HG03520 (cell line): ENCODE measurements around the gene ADAMTS9.

ENCODE experiments used
- ATAC-seq: cut with Tn5 transposase; IDR thresholded peaks from one replicate; pipeline ENCODE4 v1.9.1; 2021; ENCODE audit warnings: mild to moderate bottlenecking, moderate library complexity; ENCODE audit not compliant: unreplicated experiment

The ADAMTS9 gene

GRCh38 chr3:64658001-64658400, 29.8 kb downstream of the ADAMTS9 start:
- no peak for ATAC-seq

DNA sequence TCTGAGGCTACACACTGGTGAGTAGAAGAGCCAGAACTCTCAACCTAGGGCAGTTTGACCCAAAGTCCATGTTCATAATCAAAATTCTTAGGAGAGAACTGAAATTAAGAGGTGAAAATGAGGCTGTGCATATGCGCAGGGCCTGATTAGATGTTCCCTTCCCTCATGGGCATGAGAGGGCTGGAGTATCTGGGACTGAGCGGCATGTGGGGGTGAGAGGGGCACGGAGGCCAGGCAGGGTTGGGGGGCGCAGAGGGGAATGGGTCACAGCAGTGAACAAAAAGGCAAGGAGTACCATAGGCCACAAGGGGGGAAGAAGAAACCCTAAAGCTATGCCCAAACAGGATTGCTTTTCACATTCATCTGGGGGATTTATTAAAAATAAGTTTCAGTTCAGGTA, 31.3 kb downstream of the ADAMTS9 start:
- no peak for ATAC-seq

GRCh38 chr3:64655160-64655559, 32.6 kb downstream of the ADAMTS9 start:
- ATAC-seq, result no peak

DNA sequence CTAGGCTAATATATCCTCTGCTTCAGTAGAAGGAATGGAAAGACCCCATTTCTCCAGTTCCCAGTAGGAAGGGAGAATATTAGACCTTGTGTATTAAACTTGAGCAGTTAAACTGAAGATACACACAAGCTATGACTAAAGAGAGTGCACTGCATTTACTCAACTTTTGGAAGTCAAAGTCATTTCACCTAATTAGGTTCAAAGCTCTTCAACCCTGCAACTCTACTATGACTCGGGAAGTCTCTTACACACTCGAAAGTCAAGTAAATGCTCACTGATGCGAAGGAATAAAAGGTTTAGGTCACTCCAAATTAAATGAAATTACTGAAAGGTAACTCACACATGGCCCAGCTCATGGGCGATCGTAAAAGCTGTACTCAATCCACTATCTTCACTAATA, 33.8 kb downstream of the ADAMTS9 start:
- no peak for ATAC-seq

DNA sequence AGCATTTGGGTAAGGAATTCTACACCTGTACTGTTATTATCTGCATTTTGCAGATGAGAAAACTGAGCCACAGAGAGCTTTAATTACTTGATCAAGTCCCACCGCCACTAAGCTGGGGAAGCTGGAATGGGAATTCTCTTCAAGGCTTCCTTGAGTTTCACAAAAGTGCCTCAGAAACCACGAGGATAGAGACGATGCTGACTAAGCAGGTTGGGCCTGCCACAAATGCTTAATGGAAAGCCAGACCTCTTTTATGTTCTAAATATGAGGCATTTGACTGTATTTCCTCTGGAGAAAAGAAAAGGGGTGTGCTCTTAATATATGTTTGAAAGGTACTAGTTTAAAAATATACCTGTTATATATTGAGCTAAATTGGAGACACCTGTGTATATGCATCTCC, 34.7 kb downstream of the ADAMTS9 start:
- no peak for ATAC-seq

- ATAC-seq, result no peak
Measured at GRCh38 chr3:64651741-64652241, 36.0 kb downstream of the ADAMTS9 start.

DNA sequence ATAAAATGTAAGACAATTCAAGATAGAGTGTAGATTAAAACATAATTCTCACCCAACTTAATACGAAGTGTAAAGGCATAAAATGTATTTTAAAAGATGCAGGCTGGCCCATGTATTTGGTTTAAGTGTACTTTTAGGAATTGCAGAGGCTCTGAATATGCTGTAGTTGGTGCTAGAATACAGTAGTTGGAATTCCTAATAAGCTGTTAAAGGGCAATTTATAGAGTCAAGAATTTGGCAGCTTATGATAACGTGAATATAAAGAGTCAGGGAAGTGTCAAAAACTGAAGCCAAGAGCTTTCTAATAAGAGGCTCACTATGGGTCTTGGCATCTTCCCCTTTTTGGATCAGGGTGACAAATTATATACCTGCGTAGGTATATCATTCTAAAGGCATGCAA, 36.5 kb downstream of the ADAMTS9 start:
- ATAC-seq, result no peak

- no peak for ATAC-seq
Measured at GRCh38 chr3:64650715-64651114, 37.1 kb downstream of the ADAMTS9 start.

DNA sequence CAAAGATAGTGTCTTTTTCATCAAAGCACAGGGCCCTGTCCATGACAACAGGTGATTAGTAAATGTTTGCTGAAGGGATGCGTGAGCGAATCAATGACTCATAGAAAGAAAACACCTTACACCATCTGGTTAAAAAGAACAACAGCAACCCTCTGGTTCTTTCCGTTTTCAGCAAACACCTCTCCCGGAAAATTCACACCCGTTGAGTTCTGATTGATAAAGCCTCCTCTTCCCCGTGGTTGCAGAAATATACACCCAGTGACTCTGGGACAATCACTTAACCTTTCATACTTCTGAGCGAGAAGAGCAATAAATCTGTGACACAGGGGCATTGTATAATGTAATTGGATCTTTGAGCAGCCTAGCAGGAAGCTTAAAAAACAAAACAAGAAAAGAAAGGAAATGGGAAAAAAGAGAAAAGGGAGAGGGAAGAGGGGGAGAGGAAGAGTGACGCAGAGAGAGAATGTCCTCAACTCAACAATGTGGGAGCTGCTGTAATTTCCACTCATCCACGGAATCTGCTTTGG, 37.6 kb downstream of the ADAMTS9 start:
- no peak for ATAC-seq

DNA sequence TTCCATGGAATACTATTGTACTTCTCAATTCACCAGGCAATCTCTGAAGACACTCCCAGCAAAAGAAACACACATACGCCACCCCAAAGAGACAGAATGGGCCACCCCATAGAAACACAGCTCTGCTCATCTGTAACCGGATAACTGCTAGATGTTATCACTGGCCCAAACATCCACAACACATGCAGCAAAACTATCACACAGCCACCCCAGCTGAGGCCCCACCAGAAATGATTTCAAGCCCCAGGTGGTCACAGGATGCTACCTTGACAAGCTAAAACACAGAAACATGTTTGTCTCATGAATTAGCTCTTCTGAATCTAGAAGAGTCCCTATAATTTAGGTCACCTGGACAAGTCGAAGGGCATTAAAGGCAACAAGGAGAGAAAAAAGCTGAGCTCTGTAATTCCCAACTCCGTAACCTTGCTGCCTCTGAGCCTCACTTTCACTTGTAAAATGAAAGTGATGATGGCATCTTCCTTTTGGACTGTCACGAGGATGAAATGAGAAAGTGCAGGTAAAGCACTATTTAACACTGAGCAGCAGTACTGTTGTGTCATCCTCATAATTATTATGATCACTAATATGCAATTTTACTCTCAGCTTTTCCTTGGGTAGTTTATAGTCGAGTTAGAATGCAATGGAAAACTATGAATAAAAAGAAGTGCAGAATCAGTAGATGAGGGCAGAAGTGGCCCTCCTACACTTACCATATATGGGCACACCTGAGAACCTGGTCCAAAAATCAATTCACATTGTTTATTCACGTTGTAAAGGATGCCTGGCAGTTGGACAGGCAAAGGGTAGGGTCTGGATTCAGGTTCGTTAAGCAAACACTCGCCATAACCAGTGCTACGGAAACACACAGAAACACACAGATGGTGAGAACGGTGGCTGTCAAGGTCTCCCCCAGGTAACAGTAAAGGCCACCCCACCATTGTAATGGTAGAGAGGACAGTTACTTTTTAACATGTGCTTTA, 38.6 kb downstream of the ADAMTS9 start:
- no peak for ATAC-seq

DNA sequence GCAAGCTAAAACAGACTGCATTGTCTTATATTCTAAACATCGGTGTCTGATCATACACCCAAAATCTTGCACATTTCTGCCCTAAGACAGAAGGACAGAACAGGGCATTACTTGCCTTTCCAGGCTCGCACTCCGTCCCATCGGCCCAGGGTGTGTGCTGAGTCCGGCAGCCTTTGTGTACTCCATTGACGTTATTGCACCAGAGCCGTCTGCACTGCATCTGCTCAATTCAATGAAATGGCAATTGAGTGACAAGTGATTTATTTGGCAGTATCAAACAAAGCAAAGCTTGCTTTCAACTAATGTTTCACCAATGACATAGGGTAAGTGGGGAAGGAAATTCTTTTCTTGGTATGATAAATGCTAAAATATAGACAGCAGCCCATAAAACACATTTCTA, 40.0 kb downstream of the ADAMTS9 start:
- no peak for ATAC-seq

DNA sequence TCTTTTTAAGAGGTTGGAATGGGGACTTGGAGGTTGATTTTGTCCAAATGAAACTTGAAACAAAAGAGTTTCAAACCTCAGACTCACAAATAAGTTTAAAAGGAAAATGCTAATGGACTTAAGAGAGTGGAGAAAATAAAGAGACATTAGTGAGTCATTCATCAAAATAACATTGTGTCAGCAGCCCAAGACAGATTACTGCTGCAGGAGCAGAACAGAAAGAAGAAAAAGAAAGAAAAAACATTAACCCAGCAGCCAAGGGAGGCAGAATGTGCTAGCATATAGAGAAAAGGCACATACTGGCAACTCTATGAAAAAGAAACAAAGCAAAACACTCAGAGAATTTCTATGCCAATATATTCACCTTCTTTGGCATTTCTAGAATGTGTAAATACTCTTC, 42.6 kb downstream of the ADAMTS9 start:
- ATAC-seq, result no peak

DNA sequence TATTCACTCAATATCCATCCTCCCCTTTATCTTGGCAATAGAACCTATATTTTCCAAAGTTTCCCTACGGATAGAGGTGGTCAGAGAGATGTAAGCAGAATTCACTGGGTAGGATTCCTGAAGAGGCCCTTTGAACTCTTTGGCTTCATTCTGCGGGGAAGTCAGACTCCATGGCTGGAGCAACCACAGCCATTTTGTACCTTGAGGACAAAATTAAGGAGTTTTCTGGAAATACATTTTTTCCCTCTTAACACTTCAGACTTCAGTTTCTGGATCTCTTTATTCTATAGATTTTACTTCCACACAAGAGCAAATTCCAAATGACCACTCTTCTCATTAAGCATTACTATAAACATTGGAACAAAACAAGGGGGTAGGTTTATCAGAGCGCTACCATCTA, 43.3 kb downstream of the ADAMTS9 start:
- no peak for ATAC-seq

DNA sequence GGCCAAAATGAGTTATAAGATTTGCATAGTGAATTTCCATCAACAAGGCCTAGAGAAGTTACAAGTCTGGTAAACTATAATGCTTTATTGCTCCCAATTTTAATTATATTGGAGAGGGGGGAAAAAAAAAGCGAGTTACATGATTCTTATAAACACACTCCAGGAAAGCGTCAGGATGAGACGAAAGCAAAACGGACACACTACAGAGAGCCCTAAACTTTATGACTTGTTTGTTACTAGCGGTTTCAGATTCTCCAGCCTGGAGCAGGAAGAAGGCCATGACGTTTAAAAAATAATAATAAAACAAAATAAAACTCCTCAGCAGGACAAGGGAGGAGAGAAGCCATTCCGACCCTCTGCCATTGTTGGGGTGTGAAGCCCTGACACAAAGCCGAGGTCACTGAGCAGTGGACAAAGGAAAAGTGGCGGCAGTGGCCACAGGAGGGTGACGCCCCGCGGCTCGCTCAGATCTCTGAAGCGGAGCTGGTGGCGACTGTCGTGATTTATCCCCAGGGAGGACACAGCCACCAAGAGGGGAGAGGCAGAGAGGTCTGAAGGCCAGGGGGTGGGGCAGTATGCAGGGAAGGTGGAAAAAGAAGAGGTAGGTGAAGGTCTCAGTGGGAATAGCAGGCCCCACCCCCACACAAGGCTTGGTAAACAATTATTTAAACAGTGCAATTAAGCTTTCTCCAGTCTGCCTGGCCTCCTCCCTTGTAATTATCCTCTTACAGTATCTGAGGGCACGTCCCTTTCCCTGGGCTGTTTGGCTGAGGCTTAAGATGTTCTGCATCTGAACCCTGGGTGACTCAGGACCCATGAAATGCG, 45.3 kb downstream of the ADAMTS9 start:
- no peak for ATAC-seq

GRCh38 chr3:64638981-64639481, 48.8 kb downstream of the ADAMTS9 start:
- ATAC-seq, result no peak

DNA sequence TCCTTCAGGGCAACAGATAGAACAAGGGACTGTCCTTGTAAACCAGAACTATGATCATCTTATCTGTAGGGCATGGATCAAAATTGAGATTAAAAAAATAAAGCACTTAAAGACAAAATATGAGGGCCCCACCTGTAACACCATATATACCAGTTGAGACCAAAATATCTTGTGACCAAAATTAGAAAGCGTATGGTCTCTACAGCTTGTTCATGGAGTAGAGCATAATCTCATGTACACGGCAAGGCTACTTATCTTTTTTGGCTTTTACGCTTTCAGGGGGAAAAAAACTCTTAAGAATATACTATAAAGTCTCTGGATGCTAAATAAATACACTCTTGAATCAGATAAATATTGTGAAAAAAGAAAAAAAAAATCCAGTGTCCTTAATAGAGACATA, 49.3 kb downstream of the ADAMTS9 start:
- ATAC-seq, result no peak

DNA sequence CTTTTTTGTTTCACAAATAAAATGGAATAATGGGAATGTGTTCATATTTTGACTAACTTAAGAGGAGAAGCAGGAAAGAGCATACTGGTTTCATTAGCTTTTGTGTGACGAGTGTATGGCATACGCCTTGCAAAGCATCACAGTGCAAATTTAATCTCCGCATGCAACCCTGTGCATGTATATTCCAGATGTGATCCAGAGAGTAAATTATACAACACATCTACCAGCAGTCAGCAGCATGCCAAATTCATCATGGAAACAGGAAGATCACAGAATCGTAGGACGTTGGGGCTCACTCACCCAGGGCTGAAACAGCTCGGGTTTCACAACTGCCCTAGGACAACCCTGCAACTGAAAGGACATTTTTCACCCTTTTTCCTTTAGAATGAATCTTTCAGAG, 53.4 kb downstream of the ADAMTS9 start:
- ATAC-seq, result no peak

- ATAC-seq, result no peak
Measured at GRCh38 chr3:64631951-64632350, 55.8 kb downstream of the ADAMTS9 start.

DNA sequence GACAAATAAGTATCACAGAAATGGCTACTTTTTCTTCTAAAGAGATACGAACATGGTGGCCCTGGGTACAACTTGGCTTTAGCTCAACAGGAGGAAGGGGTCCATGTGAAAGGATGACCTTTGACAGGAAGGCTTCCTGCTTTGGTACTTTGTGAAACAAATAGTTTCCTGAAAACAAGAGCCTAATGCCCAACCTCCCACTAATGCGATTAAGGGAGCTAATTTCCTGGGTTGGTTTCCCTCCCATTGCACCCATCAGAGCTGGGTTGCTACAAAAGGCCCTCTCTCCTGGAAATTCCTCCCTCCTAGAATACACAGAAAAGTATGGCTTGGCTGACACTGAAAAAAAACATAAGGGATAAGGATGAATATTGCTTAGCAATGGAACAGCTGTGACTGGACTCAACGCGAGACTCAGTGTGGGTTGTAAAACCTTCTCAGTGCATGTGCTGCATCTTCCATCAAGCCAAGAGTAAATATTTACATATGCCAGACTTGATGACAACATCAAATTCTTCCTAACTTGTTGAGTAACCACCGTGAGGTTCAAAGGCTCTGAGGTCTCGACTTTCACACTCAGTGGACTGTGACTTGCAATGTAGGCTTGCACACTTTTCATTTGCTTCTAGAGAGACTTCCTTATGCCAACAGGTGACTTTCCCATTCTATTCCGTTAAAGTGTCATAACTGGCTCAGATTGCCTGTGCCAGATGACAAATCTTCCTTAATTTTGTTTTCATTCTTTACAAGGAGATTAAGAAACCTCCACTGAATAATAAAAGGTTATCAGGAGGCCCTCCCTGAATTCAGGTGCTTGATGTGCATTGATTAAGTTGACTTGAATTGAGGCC, 60.1 kb downstream of the ADAMTS9 start:
- no peak for ATAC-seq

DNA sequence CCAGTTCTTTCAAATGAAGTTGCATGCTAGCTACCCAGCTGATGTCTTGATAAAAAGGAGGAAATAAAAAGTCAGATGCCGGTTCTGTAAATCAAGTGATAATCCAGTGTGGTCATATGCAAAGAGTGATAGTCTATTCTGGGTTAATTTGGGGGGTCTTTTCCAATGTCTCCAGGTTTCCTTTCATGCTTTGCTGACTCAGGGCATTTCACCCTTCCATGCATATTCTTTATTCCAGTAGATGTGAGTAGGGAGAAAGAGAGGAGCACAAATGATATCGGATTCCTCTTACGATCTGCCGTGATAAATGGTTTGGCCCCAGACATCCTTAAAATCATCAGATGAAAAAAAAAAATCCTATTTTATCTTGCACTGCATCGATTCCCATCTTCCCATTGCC, 60.8 kb downstream of the ADAMTS9 start:
- ATAC-seq, result no peak
